ENCODE data around the gene LRRC28. TPM values are rescaled to one million over a fixed set of nuclear protein-coding genes. Genes with fewer than 3 reads are reported as not detected.

LRRC28 gene
- total RNA-seq, 1 experiment from 2014 or later: 28.4 TPM

DNA sequence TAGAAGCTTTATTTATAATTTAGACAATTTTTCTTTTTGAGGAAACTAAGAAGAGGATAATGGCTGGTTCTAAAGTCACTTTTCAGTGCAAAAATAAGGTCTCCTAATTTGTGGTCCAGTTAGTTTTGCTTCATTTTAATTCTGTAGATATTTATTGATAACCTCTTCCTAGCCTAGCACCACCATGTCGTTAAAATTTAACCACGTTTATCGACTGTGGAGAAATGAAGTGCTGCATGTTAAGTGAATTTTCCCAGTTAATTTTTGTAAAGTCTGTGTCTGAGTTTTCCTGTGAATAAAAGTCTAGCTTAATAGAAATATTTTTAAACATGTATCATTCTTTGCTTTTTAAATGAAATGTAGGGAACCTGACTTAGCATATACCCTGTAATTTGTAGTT is 16.7 kb downstream of the LRRC28 start:
- no peak for DNase-seq (ENCODE audit: low spot score)
- Histone ChIP-seq H3K27ac (ENCODE audit: low read depth, low read length, poor library complexity, severe bottlenecking) (no peak overlapping the region), H3K36me3 (ENCODE audit: insufficient read depth, low read length, poor library complexity, severe bottlenecking) (no peaks in the 10 kb centered on the region), H3K4me1 (ENCODE audit: insufficient read depth, low read length, poor library complexity, severe bottlenecking) (no peaks in the 10 kb centered on the region), H3K9me3 (ENCODE audit: low read depth, low read length, poor library complexity, severe bottlenecking) (no peaks in the 10 kb centered on the region), H3K4me3 (ENCODE audit: low read depth, low read length, poor library complexity, severe bottlenecking) (no peak overlapping the region), H3K27me3 (replicated peaks; ENCODE audit: insufficient read depth, low read depth, low read length, poor library complexity) (no peaks in the 10 kb centered on the region)
- CTCF ChIA-PET: no interaction called here
- TF ChIP-seq, protein P1, sequence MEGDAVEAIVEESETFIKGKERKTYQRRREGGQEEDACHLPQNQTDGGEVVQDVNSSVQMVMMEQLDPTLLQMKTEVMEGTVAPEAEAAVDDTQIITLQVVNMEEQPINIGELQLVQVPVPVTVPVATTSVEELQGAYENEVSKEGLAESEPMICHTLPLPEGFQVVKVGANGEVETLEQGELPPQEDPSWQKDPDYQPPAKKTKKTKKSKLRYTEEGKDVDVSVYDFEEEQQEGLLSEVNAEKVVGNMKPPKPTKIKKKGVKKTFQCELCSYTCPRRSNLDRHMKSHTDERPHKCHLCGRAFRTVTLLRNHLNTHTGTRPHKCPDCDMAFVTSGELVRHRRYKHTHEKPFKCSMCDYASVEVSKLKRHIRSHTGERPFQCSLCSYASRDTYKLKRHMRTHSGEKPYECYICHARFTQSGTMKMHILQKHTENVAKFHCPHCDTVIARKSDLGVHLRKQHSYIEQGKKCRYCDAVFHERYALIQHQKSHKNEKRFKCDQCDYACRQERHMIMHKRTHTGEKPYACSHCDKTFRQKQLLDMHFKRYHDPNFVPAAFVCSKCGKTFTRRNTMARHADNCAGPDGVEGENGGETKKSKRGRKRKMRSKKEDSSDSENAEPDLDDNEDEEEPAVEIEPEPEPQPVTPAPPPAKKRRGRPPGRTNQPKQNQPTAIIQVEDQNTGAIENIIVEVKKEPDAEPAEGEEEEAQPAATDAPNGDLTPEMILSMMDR (conservative IDR thresholded peaks at IDR 0.05; ENCODE audit: low read depth, low read length): no peak
- no peak for TF ChIP-seq EZH2 (IDR thresholded peaks at IDR 0.05; ENCODE audit: borderline replicate concordance, low read depth, low read length, poor library complexity, severe bottlenecking)
- intact Hi-C loops (cut with micrococcal nuclease; ENCODE audit: unreplicated experiment): no loop called here
- POLR2A ChIA-PET (ENCODE audit: low non-redundant PET): no interaction called here
- BruUV-seq (replicated peaks): no TSS peak

DNA sequence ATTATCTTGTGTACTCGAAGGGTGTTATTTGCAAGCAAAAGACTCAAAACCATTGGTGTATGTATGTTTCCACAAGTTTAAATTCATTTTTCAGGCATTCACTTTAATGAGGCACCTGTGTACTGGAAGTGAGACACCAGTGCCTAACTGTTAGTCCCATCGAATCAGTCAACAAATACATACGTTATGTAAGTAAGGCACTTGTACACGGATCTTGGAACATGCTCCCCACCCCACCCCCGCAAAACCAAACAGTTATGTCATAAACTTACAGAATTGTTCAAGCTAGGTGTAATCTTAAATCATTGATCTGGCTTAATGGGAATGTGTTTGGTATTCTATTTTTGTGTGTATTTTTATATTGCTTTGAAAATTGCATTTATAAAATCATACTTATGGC is 17.1 kb downstream of the LRRC28 start:
- no TSS peak for BruUV-seq (replicated peaks)
- no peaks in the 10 kb centered on the region for H3K36me3 ChIP-seq (ENCODE audit: insufficient read depth, low read length, poor library complexity, severe bottlenecking)
- no peaks in the 10 kb centered on the region for H3K27me3 ChIP-seq (replicated peaks; ENCODE audit: insufficient read depth, low read depth, low read length, poor library complexity)
- no peak overlapping the region for H3K27ac ChIP-seq (ENCODE audit: low read depth, low read length, poor library complexity, severe bottlenecking)
- ChIA-PET POLR2A (ENCODE audit: low non-redundant PET) (no interaction called here), CTCF (interaction anchor here (0.9 kb wide), 1 partner anchor 436 kb away, joined by 4 read pairs; no protein-coding TSS in a partner anchor)
- H3K4me1 ChIP-seq (ENCODE audit: insufficient read depth, low read length, poor library complexity, severe bottlenecking): no peaks in the 10 kb centered on the region
- intact Hi-C loops (cut with micrococcal nuclease; ENCODE audit: unreplicated experiment): no loop called here
- no peak for DNase-seq (ENCODE audit: low spot score)
- H3K4me3 ChIP-seq (ENCODE audit: low read depth, low read length, poor library complexity, severe bottlenecking): no peak overlapping the region
- no peaks in the 10 kb centered on the region for H3K9me3 ChIP-seq (ENCODE audit: low read depth, low read length, poor library complexity, severe bottlenecking)
- TF ChIP-seq EZH2 (IDR thresholded peaks at IDR 0.05; ENCODE audit: borderline replicate concordance, low read depth, low read length, poor library complexity, severe bottlenecking): no peak
- TF ChIP-seq, protein P1 (conservative IDR thresholded peaks at IDR 0.05; ENCODE audit: low read depth, low read length): no peak

DNA sequence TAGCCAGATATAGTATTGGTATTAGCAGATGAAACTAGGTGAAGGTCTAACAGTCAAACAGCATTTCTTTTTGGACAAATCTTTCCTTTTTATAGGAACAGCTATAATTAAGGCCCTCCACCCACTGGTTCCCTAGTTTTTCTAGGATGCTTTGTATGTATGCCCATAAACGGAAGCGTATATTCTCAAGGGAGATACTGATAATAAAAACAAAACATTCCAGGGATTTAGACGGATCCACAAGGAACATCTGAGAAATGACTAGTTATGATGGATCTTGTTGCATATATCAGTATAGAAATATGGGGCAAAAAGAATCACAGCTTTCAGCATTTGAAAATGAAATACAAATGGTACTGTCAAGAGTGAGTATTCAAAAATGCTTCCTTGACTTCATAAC is 22.5 kb downstream of the LRRC28 start:
- CTCF ChIA-PET: interaction anchor here (1.0 to 2.2 kb wide), 2 partner anchors 430 to 431 kb away, joined by 4 to 36 read pairs; no protein-coding TSS in a partner anchor
- Histone ChIP-seq H3K36me3 (ENCODE audit: insufficient read depth, low read length, poor library complexity, severe bottlenecking) (no peaks in the 10 kb centered on the region), H3K27ac (ENCODE audit: low read depth, low read length, poor library complexity, severe bottlenecking) (no peak overlapping the region), H3K4me1 (ENCODE audit: insufficient read depth, low read length, poor library complexity, severe bottlenecking) (no peaks in the 10 kb centered on the region), H3K9me3 (ENCODE audit: low read depth, low read length, poor library complexity, severe bottlenecking) (no peaks in the 10 kb centered on the region), H3K27me3 (replicated peaks; ENCODE audit: insufficient read depth, low read depth, low read length, poor library complexity) (no peaks in the 10 kb centered on the region), H3K4me3 (ENCODE audit: low read depth, low read length, poor library complexity, severe bottlenecking) (no peak overlapping the region)
- no TSS peak for BruUV-seq (replicated peaks)
- no peak for TF ChIP-seq EZH2 (IDR thresholded peaks at IDR 0.05; ENCODE audit: borderline replicate concordance, low read depth, low read length, poor library complexity, severe bottlenecking)
- TF ChIP-seq, protein P1 (conservative IDR thresholded peaks at IDR 0.05; ENCODE audit: low read depth, low read length): no peak
- intact Hi-C loops (cut with micrococcal nuclease; ENCODE audit: unreplicated experiment): loop anchor here (5.0 kb wide), 2 partner anchors 428 to 484 kb away; no protein-coding TSS in a partner anchor
- POLR2A ChIA-PET (ENCODE audit: low non-redundant PET): no interaction called here
- DNase-seq (ENCODE audit: low spot score): no peak
